ENCODE data around the gene RFX7.

Gene RFX7

GRCh38 chr15:56086566-56086965 lies 157.1 kb downstream of the RFX7 start (continued):
- TF ChIP-seq ZXDB (tag by site-specific recombination; IDR thresholded peaks at IDR 0.05) (no peak), ZNF157 (tag by site-specific recombination; IDR thresholded peaks at IDR 0.05) (no peak), TSHZ1 (tag by site-specific recombination; IDR thresholded peaks at IDR 0.05; ENCODE audit: borderline replicate concordance) (no peak), YY2 (tag by site-specific recombination; IDR thresholded peaks at IDR 0.05) (no peak)

GRCh38 chr15:56082263-56082761 lies 161.4 kb downstream of the RFX7 start:
- Histone ChIP-seq H3K9me3 (ENCODE audit: control insufficient read depth, insufficient read depth, low read depth, low read length) (no peaks in the 10 kb centered on the region), H3K27ac (ENCODE audit: extremely low read depth, low read depth, low read length) (no peak overlapping the region), H3K4me3 (ENCODE audit: low read depth, low read length) (no peak overlapping the region), H3K36me3 (ENCODE audit: control insufficient read depth in 2 of 2, insufficient read depth in 1 of 2, low read length in 2 of 2) (no peaks in the 10 kb centered on the region), H3K4me1 (ENCODE audit: control insufficient read depth, insufficient read depth, low read length) (no peaks in the 10 kb centered on the region)
- POLR2A ChIA-PET, result no interaction called here
- CTCF ChIA-PET, result interaction anchor here (1.2 kb wide), 1 partner anchor 62 kb away, joined by 3 read pairs; no protein-coding TSS in a partner anchor
- TF ChIP-seq ZSCAN30 (tag by site-specific recombination; IDR thresholded peaks at IDR 0.05) (no peak), ZSCAN5A (tag by site-specific recombination; IDR thresholded peaks at IDR 0.05) (no peak), ZSCAN4 (tag by site-specific recombination; IDR thresholded peaks at IDR 0.05) (no peak), KLF8 (tag by site-specific recombination; IDR thresholded peaks at IDR 0.05) (no peak), ZNF26 (tag by site-specific recombination; IDR thresholded peaks at IDR 0.05) (no peak), ZNF416 (tag by site-specific recombination; IDR thresholded peaks at IDR 0.05) (no peak)

- ChIA-PET CTCF (interaction anchor here (0.7 kb wide), 1 partner anchor 56 kb away, joined by 3 read pairs; no protein-coding TSS in a partner anchor), POLR2A (no interaction called here)
- no peaks in the 10 kb centered on the region for H3K36me3 ChIP-seq (ENCODE audit: control insufficient read depth in 2 of 2, insufficient read depth in 1 of 2, low read length in 2 of 2)
- TF ChIP-seq ZSCAN18 (tag by site-specific recombination; IDR thresholded peaks at IDR 0.05), result no peak
- TF ChIP-seq SP2 (tag by site-specific recombination; IDR thresholded peaks at IDR 0.05), result no peak
- no peak for TF ChIP-seq IKZF3 (tag by site-specific recombination; IDR thresholded peaks at IDR 0.05)
- TF ChIP-seq ZNF10 (tag by site-specific recombination; IDR thresholded peaks at IDR 0.05), result no peak
- no peak for TF ChIP-seq WT1 (tag by site-specific recombination; IDR thresholded peaks at IDR 0.05)
- TF ChIP-seq ZBTB17 (tag by site-specific recombination; IDR thresholded peaks at IDR 0.05), result no peak
- no peak for TF ChIP-seq ZNF112 (tag by site-specific recombination; IDR thresholded peaks at IDR 0.05)
- TF ChIP-seq ZNF132 (tag by site-specific recombination; IDR thresholded peaks at IDR 0.05; ENCODE audit: borderline replicate concordance), result no peak
- no peak overlapping the region for H3K27ac ChIP-seq (ENCODE audit: extremely low read depth, low read depth, low read length)
- H3K4me1 ChIP-seq (ENCODE audit: control insufficient read depth, insufficient read depth, low read length), result no peaks in the 10 kb centered on the region
- no peaks in the 10 kb centered on the region for H3K9me3 ChIP-seq (ENCODE audit: control insufficient read depth, insufficient read depth, low read depth, low read length)
- no peak overlapping the region for H3K4me3 ChIP-seq (ENCODE audit: low read depth, low read length)
Observed at GRCh38 chr15:56077081-56077480, 166.6 kb downstream of the RFX7 start.

All from HEK293 (cell line).